ENCODE results near the gene TBC1D14. TPM values are rescaled to one million over a fixed set of nuclear protein-coding genes. Genes with fewer than 3 reads are reported as not detected.
A peak's percentile ranks its signal among the peaks of the same experiment; 100 is the strongest.
"Not testable (repeated sequence)": the region's sequence is repeated elsewhere in the genome, so short reads cannot be mapped to it uniquely, and the experiment has no call there.

Gene TBC1D14
- 48.1 TPM for total RNA-seq

GRCh38 chr4:6909113-6909969 lies at the start of gene TBC1D14:
TBC1D14 (plus strand) TSS chr4:6909826; CDS start chr4:6923390, 13,564 bp downstream.
- ATAC-seq, result peak; percentile 92

GRCh38 chr4:6868386-6868785 lies 41.2 kb upstream of the TBC1D14 start:
- ATAC-seq, result no peak

GRCh38 chr4:6869944-6870343 lies 39.7 kb upstream of the TBC1D14 start:
- ATAC-seq, result peak; percentile 34

- no peak for ATAC-seq
Measured at GRCh38 chr4:6873291-6873690, 36.3 kb upstream of the TBC1D14 start.

GRCh38 chr4:6873792-6874461 lies 35.7 kb upstream of the TBC1D14 start:
- ATAC-seq, result peak; percentile 62

- no peak for ATAC-seq
Measured at GRCh38 chr4:6874981-6875380, 34.6 kb upstream of the TBC1D14 start.

- ATAC-seq, result peak; percentile 78
Measured at GRCh38 chr4:6875431-6875831, 34.2 kb upstream of the TBC1D14 start.

- ATAC-seq, result no peak
Measured at GRCh38 chr4:6876440-6876839, 33.2 kb upstream of the TBC1D14 start.

- no peak for ATAC-seq
Measured at GRCh38 chr4:6877067-6877466, 32.6 kb upstream of the TBC1D14 start.

- ATAC-seq, result no peak
Measured at GRCh38 chr4:6878451-6879059, 31.1 kb upstream of the TBC1D14 start.

- no peak for ATAC-seq
Measured at GRCh38 chr4:6880691-6881090, 28.9 kb upstream of the TBC1D14 start.

GRCh38 chr4:6881908-6882307 lies 27.7 kb upstream of the TBC1D14 start:
- ATAC-seq, result no peak

GRCh38 chr4:6884341-6884870 lies 25.2 kb upstream of the TBC1D14 start:
- ATAC-seq, result no peak

GRCh38 chr4:6885953-6886557 lies 23.6 kb upstream of the TBC1D14 start:
- ATAC-seq, result peak; percentile 45

GRCh38 chr4:6886886-6887285 lies 22.7 kb upstream of the TBC1D14 start:
- no peak for ATAC-seq

- ATAC-seq, result peak; percentile 6
Measured at GRCh38 chr4:6887591-6888371, 21.8 kb upstream of the TBC1D14 start.

GRCh38 chr4:6888506-6889071 lies 21.0 kb upstream of the TBC1D14 start:
- peak; percentile 3 for ATAC-seq

- ATAC-seq, result no peak
Measured at GRCh38 chr4:6889101-6889735, 20.4 kb upstream of the TBC1D14 start.

GRCh38 chr4:6889736-6890324 lies 19.8 kb upstream of the TBC1D14 start:
- ATAC-seq, result no peak

- ATAC-seq, result no peak
Measured at GRCh38 chr4:6890358-6890757, 19.3 kb upstream of the TBC1D14 start.

GRCh38 chr4:6890971-6891370 lies 18.7 kb upstream of the TBC1D14 start:
- ATAC-seq, result not testable (repeated sequence)
